ENCODE measurements around the gene CYLC1. TPM values are rescaled to one million over a fixed set of nuclear protein-coding genes. Genes with fewer than 3 reads are reported as not detected.

Gene CYLC1
- total and polyA plus RNA-seq, 2 of the 8 experiments (the other 6 are each of a cell fraction or from before 2014, with no cell fraction given), result not detected

DNA sequence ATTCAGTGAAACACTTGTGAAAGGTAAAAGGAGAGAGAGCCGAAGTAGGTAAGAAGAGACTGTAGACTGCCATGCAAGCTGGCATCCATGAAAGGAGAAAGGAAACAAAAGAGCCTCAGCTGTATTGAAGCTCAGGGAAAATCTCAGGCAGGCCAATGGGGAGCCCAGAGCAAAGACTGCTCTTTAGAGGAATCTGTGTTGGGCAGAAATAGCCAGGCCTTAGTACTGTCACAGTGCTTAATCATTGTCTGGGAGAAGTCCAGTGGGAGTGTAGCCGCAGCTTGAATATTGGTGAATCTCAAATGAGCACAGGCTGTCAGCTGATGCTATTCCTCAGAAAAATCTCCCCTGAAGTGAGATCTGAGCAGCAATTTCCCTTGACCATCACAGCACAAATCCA, 27.6 kb downstream of the CYLC1 start:
- H3K27me3 ChIP-seq (replicated peaks in 1 of 4; ENCODE audit: control insufficient read depth in 3 of 4, extremely low read depth in 1 of 4, insufficient read depth in 3 of 4, low read length in 3 of 4), result no peaks in the 10 kb centered on the region
- no peak overlapping the region for H2BK20ac ChIP-seq (ENCODE audit: low read length)
- no peak overlapping the region for H3K56ac ChIP-seq (replicated peaks; ENCODE audit: insufficient read length, low read depth, low read length)
- H4K5ac ChIP-seq (ENCODE audit: insufficient read length, low read depth, low read length), result no peak overlapping the region
- no peak overlapping the region for H3K4me3 ChIP-seq (ENCODE audit: extremely low read depth in 1 of 4, insufficient read depth in 2 of 4, low read depth in 3 of 4, low read length in 4 of 4)
- H3K36me3 ChIP-seq (ENCODE audit: control insufficient read depth in 2 of 4, insufficient read depth in 4 of 4, low read length in 3 of 4), result no peaks in the 10 kb centered on the region
- H3K27ac ChIP-seq (ENCODE audit: low read depth, low read length), result no peak overlapping the region
- ChIA-PET POLR2A (ENCODE audit: partially characterized antibody) (no interaction called here), CTCF (ENCODE audit: partially characterized antibody) (no interaction called here)
- H3K4ac ChIP-seq (replicated peaks; ENCODE audit: insufficient read length, low read depth, low read length), result no peak overlapping the region
- no peak overlapping the region for H4K91ac ChIP-seq (replicated peaks; ENCODE audit: insufficient read length, low read length)
- no peak overlapping the region for H2BK15ac ChIP-seq (ENCODE audit: low read length)
- H3K23me2 ChIP-seq (ENCODE audit: low read depth, low read length), result no peaks in the 10 kb centered on the region
- H2BK12ac ChIP-seq (ENCODE audit: low read depth, low read length), result no peak overlapping the region
- no peak overlapping the region for H3K23ac ChIP-seq (ENCODE audit: insufficient read length)
- WGBS, 2 experiments (ENCODE audit: extremely low coverage in 1 of 2, insufficient coverage in 1 of 2, insufficient read length in 1 of 2, insufficient replicate concordance in 2 of 2, low coverage in 1 of 2, low lambda C conversion rate in 2 of 2, missing lambda C conversion rate in 1 of 2), result 100% methylated on average over 1 of the region's 2 CpGs; no CpG with 5 or more reads in 1 of the 2 experiments
- no peaks in the 10 kb centered on the region for H4K20me1 ChIP-seq (replicated peaks in 1 of 2; ENCODE audit: control insufficient read depth in 1 of 2, insufficient read depth in 2 of 2, low read length in 2 of 2)
- no peaks in the 10 kb centered on the region for H3K79me2 ChIP-seq (ENCODE audit: control insufficient read depth in 1 of 2, insufficient read depth in 2 of 2, low read length in 2 of 2)
- DNase-seq (ENCODE audit: low read depth in 1 of 2, low spot score in 2 of 2), result no peak
- TF ChIP-seq EZH2 (IDR thresholded peaks at IDR 0.05; ENCODE audit: low read depth, low read length, severe bottlenecking), result no peak
- TF ChIP-seq RBBP5 (IDR thresholded peaks at IDR 0.05; ENCODE audit: borderline replicate concordance, low read depth, low read length), result no peak
- no peak for TF ChIP-seq NRF1 (IDR thresholded peaks at IDR 0.05; ENCODE audit: low read depth, low read length)
- TF ChIP-seq EP300 (IDR thresholded peaks at IDR 0.05; ENCODE audit: borderline replicate concordance in 1 of 2, low read depth in 2 of 2, low read length in 2 of 2), result no peak
- TF ChIP-seq RAD21 (IDR thresholded peaks at IDR 0.05 in 1 of 2, conservative IDR thresholded peaks at IDR 0.05 in 1 of 2; ENCODE audit: low read depth in 2 of 2, low read length in 2 of 2), result no peak
- no peak for TF ChIP-seq SP1 (IDR thresholded peaks at IDR 0.05; ENCODE audit: low read depth, low read length)
- no peak for TF ChIP-seq RXRA (IDR thresholded peaks at IDR 0.05; ENCODE audit: insufficient read depth, low read depth, low read length)
- TF ChIP-seq SAP30 (IDR thresholded peaks at IDR 0.05; ENCODE audit: insufficient read depth, insufficient replicate concordance, low read length), result no peak
- no peak for TF ChIP-seq ZNF274 (IDR thresholded peaks at IDR 0.05; ENCODE audit: borderline replicate concordance, extremely low read depth, low read length)
- TF ChIP-seq SP4 (IDR thresholded peaks at IDR 0.05; ENCODE audit: low read length), result no peak
- no peak overlapping the region for H3K9ac ChIP-seq (replicated peaks in 1 of 4; ENCODE audit: extremely low read depth in 1 of 4, low read depth in 3 of 4, low read length in 3 of 4)
- H2BK120ac ChIP-seq (replicated peaks; ENCODE audit: low read depth, low read length), result no peak overlapping the region
- no peaks in the 10 kb centered on the region for H3K4me1 ChIP-seq (replicated peaks in 1 of 4; ENCODE audit: control insufficient read depth in 3 of 4, insufficient read depth in 4 of 4, low read length in 3 of 4)
- no peaks in the 10 kb centered on the region for H3K79me1 ChIP-seq (ENCODE audit: low read depth, low read length)
- H2AFZ ChIP-seq (ENCODE audit: low read length), result no peak overlapping the region
- no peak overlapping the region for H3K14ac ChIP-seq (ENCODE audit: insufficient read length)
- H2AK5ac ChIP-seq (ENCODE audit: low read depth, low read length), result no peak overlapping the region
- no peaks in the 10 kb centered on the region for H3K9me3 ChIP-seq (ENCODE audit: insufficient read depth in 2 of 2, low read depth in 1 of 2, low read length in 1 of 2)
- no peak overlapping the region for H3K18ac ChIP-seq (ENCODE audit: extremely low read depth, low read length)
- no peak overlapping the region for H4K8ac ChIP-seq (ENCODE audit: extremely low read depth, insufficient read depth, low read length)
- FAIRE-seq, result peak; percentile 19
- no peak overlapping the region for H3K4me2 ChIP-seq (ENCODE audit: insufficient read depth in 1 of 2, low read depth in 2 of 2, low read length in 2 of 2)
- no peak overlapping the region for H2BK5ac ChIP-seq (ENCODE audit: low read depth, low read length)
